Stimulated activated CD8-positive, alpha-beta memory T cell treated with anti-CD3 and anti-CD28 coated beads, Interleukin-4, amount 100 ng/mL, for 48 hours (primary cell): ENCODE data around the gene KATNBL1.

Experiments
- DNase-seq: peaks from one replicate; pipeline ENCODE4 v3.0.0-alpha.2; 2020

KATNBL1 gene, protein sequence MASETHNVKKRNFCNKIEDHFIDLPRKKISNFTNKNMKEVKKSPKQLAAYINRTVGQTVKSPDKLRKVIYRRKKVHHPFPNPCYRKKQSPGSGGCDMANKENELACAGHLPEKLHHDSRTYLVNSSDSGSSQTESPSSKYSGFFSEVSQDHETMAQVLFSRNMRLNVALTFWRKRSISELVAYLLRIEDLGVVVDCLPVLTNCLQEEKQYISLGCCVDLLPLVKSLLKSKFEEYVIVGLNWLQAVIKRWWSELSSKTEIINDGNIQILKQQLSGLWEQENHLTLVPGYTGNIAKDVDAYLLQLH

DNA sequence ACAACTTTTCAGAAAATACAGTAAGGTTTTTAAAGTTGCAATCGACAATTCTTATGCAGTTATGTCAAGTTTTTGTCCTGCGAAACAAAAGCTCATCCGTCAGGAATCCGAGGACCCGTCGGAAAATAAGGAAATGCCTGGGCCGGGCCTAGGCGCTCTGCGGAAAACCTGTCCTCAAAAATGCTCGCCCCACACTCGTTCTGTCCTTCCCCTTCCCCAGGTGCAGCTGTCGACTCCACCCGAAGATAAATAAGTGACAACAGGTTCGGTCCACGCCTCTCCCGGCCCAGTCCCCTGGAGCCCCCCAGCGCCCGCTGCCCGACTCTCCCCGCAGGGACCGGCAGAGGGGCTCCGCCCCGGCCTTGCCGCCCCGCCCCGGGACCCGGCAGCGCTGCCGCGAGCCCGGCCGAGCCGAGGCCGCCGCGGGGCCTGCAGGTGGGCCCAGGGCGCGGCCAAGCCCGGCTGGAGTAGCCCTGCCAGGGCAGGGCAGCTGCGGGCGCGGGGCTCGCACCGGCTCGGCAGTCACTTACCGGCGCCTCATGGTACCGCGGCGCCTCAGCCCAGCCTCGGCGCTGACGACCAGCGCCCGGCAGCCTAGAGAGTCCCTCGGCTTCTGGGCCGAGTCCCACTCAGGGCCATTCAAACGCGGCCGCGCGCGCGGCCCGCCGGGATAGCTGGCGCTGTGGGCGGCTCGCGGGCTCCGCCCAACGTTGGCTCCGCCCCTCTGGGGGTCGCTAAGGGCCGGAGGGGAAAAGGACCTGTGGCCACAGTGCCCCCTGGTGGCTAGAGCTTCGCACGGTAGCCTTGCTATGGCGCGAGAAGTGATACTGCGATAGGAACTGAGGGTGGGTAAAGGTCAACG lies at the start of gene KATNBL1:
Gene KATNBL1, minus strand, starts transcription at position 676 of the 862 bp plus-strand sequence. CDS start 46,420 bp downstream, outside the sequence.
- peak; percentile 100 for DNase-seq

DNA sequence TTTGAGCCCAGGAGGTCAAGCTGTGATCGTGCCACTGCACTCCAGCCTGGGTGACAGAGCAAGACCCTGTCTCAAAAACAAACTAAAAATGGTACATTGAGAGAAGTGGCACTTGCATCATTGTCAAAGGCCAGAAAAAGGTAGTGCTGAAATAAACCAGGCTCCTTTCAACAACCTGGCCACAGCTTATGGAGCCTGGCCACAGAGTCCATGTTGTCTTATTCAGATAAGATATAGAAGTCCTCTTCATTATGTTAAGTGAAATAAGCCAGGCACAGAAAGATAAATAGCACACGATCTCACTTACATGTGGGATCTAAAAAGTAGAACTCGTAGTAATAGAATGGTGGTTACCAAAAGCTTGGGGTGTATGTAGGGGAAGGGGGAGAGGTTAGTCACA lies 49.7 kb upstream of the KATNBL1 start:
- no peak for DNase-seq

DNA sequence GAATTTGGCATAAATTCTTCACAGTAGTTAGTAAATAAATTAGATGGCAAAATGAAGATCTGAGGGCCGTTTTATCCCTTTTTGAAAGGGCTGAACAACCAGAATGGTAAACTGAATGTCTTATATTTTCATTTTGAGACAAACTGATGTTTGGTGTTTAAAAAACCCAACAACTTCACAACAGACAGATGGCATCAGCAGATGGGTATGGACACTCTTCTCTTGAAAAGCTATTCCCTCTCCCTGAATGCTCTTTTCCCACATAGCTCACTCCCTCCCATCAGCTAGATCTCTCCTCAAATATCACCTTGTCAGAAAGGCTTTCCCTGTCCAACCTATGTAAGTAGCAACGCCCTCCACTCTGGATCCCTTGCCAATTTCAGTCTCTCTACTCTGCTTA lies 48.3 kb upstream of the KATNBL1 start:
- DNase-seq = no peak

DNA sequence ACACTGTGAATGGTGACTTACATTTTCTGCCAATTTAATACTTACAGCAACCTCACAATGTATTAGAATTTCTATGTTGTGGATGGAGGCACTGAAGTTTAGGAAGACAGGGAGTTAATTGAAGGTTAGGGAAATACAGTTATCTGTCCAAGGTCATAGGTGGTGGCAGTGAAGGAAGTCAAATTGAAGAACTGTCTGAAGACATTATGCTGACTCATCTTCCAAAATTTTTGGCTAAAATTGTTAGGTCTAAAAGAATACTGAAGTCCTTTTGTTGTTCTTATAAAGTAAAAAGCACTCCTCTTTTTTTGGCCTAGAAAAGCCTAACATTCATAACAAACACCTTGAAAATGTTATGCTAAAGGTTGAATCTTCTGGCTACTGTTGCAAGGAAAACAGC lies 42.6 kb upstream of the KATNBL1 start:
- DNase-seq = no peak

DNA sequence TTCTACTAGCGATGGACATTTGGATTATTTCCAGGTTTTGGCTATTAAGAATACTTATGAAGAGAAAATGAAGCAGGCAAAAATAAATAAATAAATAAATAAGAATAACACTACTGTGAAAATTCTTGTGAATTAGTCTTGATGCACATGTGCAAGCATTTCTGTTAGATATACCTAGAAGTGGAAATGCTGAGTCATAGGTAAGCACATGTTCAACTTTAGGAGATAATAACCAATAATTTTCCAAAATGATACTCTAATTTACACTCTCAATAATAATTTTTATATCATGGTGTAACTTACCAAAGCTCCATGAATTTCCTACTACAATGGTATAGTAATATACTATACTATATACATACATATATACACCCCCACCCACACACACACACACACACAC lies 38.3 kb upstream of the KATNBL1 start:
- no peak for DNase-seq

DNA sequence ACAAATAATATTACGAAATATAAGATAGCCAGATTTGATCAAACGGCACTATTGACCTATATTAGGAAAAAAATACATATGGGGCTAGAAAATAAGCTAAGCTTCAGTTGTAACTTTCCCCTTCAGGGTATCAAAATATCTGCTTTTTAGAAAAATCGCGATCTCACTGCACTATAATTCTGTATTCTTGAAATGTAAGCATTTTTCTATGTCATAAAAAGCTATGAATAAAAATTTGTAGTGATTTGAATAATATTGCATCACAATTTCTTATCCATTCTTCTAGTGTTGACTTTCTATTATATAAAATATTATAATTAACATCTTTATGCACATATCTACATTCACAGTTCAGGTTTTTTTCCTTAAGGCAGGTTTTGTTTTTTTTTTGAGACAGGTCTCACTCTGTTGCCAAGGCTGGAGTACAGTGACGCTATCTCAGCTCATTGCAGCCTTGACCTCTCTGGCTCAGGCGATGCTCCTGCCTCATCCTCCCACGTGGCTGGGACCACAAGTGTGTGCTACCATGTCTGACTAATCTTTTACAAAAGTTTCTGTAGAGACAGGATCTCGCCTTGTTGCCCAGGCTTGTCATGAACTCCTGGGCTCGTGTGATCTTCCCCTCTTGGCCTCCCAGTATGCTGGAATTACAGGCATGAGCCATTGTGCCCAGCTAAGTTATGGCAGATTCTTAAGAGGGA lies 36.5 kb upstream of the KATNBL1 start:
- DNase-seq = no peak

DNA sequence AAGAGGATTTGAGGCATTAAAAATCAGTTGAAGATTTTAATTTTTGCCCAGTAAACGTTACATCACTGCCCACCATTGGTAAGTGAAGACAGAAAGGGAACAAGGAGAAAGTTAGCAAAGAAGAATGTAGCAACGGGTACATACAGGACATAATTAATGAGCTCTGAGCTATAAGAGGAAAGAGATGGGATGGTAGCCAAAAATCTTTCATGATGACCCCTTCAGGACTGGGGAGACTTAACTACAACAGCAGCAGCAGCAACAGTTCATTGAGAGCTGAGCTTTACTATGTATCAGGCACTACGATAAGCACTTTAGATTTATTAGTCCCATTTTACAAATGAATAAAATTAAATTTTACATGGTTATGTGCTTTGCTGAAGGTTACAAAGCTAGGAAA lies 33.3 kb upstream of the KATNBL1 start:
- DNase-seq = no peak

DNA sequence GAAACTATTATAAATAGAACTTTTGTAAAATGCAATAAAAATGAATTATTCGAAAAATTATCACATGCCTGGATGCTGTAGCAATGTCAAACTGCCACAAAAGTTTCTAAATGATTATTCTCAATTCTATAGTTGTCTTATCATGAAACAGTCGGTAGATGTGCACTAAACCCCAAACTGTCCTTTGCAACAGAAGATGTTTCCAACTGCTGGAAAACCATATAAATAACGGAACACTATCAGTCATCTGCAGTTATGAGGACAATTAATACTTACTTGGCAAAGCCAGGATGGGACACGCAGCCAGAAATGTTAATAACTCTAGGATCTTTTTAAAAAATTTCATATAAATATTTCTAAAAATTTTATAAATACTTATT lies 32.4 kb upstream of the KATNBL1 start:
- DNase-seq = no peak

DNA sequence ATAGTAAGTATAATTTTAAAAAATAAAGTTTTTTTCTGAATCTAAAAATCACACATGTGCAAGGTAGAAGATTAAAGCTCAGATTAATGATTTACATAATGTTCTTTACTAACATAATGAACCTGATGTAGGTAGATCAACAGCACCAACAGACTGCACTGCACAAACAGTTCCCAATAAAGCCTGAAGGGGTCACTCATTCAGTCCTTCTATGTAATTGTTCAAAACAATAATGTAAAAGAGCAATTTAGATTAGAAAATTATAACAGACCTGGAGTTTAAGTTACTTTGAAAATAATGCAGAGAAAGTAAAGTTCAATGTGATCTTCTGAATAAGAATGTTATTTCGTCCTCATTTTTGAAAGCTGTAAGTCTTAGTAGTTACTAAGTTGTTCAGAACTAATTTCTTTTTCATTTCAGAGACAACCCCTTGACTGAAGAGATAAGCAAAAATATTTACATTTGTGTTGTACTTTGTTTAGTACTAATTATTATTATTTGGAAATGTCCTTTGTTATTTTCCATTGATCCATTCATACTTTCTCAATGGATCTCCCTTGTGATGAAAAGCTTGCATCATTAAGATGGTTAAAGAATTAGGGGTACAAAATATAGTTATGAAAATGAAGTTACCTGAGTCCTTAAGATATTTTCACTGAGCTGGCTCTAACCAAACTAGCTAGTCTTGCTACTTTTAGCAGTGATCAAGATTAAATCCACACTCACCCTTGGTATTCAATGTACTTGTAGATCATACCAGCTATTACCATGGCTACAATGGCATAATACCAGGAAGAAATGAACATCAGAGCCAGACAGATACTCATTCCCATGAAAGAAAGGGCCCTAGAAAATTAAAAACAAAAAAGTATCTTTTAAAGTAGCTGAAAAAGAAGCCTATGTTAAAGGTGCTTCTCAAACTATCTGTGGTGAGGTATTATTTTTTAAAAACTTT lies 31.8 kb upstream of the KATNBL1 start:
- no peak for DNase-seq

DNA sequence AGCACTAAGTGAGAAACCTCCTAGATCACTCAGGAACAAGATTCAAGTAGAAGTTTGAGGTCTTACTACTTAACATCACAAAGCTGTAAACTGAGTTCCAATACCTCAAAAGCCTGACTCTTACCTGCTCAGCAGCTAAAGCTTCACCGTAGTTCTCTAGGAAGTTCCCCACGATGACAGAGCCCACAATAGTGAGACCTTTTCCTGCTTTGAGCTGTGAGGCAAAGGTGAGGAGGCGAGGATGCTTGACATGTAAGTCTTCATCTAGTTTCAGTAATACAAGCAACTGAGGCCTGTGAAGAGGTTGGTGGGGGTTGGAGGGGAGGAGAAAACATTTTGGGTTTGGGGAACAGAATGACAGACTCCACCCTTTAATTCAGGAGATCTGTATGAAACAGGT lies 30.6 kb upstream of the KATNBL1 start:
- DNase-seq = no peak

DNA sequence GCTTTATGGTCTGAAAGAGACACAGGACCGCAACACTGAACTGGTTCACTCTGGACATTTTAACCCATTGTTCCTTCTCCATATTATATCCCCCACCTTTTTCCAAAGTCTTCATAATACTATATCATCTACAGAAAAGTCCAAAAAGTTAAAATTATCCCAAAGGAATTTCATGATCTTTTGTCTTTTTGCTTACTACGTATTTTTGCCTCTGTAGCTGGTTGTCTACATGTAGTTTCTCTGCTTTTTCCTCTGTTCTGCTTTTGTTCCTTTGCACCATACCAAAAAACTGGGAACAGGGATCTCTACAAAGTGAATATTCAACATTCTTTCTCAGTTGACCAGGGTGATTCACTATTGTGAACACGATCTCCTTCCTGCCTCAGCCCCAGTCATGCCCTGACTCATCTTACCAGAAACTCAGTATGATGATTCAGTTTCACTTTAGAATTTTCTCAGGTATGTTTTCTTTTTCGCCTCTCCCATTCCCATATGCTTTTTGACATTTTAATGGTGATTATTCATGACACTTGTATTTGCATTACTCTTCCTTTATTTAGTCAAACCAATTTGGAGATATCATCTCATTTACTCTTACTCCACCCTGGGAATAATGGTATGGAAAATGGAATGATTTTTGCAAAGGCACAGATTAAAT lies 29.4 kb upstream of the KATNBL1 start:
- DNase-seq = peak; percentile 43

DNA sequence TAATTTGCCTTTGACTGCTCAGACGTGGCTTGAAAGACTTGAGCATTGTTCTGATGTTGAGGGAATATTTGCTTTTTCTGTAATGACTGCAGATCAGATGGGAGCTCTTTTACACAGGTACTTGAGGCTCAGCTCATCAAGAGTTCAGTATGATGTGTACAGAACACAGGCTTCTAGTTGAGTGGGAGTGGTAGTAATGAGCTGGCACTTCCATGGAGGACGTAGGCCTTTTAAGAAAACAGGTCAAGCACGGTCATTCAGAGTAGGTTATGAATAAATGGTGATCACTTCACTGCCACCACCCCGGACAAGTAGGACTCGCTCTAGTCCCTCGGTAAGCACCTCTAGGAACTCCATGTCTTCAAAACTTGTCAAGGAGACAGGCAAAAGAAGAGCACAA lies 23.7 kb upstream of the KATNBL1 start:
- no peak for DNase-seq

DNA sequence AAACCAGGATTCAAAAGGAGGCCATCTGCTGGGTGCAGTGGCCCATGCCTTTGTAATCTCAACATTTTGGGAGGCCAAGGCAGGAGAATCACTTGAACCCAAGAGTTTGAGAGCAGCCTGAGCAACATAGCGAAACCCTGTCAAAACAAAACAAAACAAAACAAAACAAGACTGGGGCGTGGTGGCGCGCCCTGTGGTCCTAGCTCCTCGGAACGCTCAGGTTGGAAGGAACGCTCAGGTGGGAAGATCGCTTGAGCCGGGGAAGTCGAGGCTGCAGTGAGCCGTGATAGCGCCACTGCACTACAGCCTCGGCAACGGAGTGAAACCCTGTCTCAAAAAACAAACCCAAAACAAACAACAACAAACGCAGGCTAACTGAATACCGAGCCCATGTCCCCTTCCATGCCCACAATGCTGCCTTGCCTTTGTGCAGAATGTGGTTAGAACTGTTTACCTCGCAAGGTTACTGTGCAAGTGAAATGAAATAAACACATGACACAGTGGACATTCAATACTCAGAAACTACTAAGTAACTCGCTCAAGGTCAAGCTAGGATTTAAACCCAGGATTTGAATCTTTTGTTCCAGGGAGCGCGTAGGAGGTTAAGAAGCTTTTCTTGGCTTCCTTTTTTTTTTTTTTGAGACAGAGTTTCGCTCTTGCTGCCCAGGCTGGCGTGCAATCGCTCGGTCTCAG lies 14.2 kb upstream of the KATNBL1 start:
- no peak for DNase-seq

DNA sequence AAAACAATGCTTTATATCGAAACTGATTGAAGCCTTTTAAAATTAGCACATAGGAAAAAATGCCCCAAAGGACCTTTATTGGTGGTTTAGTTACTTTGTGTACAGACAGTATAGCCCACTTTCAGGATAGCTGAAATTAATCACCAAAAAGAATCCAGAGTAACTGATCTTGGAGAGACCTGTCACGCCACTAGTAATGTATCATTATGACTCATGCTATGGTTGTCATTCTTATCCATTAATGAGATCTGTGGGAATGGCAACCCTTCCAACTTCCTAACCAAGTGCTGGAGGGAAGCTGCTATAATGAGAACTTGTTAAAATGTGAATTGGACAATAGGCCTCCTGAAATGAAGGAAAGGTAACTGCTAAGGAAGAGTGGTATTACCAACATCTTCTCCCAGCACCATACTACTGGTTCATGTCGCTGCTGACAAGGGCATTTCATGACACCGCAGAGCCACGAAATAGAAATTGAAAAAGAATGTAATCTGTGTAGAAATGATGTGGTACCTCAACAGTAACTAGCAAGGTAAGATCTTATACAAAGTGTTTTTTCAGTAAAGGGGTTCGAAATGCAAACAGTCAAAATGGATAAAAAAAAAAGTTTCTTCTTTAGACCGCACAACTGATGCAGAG lies 7.8 kb upstream of the KATNBL1 start:
- DNase-seq = no peak

DNA sequence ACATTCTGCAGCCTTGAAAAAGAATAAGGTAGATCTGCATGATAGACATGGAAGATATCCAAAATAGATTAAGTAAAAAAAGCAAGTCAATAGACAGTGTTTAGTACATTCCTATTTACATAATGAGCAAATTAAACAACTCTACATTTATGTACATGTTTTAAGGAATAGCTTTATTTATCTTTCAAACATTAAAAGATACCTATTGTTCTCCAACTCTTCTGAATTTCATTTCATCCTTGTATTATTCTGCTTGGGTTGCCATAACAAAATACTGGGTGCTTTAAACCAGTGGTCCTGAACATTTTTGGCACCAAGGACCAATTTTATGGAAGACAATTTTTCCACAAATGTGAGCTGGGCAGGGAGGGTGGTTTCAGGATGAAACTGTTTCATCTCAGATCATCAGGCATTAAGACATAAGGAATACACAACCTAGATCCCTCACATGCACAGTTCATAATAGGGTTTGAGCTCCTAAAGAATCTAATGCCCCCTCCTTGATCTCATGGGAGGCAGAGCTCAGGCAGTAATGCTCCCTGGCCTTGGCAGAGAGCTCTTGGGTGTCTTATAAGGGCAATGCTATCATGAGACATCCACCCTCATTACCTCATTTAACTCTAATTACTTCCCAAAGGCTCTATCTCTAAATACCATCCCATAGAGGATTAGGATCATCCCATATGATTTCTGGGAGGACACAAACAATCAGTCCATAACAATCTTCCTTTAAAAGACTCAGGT lies 6.8 kb upstream of the KATNBL1 start:
- DNase-seq = no peak

DNA sequence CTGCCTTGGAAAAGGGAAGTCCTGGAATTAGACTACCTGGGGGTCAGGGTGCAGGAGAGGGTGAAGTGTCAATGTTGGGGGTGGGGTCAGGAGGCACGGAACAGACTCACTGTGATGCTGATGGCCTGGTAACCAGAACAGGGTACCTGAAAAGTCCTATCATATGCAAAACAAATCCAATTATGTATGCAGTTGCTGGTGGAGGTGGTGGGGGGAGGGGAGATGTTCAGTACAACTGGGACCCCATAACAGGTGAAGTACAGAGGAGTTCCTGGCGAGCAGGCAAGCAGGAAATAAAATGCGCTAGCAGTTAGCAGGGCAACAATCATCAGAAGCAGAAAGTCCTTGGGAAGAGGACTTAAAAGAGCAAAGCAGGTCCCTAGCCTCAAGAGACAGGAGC lies 4.2 kb upstream of the KATNBL1 start:
- DNase-seq = no peak

DNA sequence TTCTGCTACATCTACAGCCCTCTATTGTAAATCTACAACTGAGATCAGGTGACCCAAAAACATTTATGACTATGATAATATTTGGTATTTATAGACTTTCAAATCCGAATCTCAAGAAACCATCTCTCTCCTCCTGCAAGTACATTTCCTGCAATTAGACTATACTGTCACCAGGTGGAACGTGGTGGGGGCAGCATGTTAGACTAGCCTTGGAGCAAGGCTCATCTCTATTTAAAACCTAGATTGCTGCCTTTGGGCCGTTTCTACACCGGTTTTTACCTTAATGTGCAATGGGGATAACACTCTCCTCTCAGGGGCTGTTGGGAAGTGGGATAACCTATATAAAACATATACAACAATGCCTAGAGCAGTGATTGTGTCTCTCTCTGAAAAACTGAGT lies 3.8 kb upstream of the KATNBL1 start:
- no peak for DNase-seq

DNA sequence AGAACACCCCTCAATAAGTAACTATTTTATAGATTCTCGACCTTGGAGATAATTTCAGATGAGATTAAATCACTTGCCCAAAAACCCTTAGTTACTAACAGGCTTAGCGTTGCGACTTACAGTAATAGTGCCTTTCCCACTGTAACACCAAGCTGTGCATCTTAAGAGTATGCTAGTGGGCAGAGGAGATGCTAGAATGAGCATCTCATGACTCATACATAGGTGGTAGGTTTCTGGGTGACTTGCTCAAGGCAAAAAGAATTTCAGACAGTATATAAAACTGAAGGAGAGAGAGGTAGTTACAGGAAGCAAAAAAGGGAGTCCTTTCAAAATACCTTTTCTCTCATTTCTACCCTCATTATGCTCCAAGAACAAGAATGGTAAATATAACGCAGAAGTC lies 3.9 kb downstream of the KATNBL1 start:
- DNase-seq = no peak

DNA sequence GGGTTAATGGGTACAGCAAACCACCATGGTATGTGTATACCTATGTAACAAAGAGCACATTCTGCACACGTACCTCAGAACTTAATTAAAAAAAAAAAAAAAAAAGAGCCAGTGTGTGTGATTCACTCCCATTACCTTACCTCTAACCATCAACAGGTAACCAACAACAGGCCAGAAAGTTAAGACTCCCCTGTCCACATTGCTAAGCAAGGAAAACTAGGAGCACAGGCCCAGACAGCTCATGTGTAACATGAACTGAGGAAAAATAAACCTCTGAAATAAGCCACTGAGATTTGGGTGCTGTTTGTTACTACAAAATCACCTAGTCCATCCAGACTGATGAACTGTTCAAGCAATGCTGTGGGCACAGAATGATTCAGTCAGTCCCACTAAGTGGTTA lies 6.0 kb downstream of the KATNBL1 start:
- no peak for DNase-seq

DNA sequence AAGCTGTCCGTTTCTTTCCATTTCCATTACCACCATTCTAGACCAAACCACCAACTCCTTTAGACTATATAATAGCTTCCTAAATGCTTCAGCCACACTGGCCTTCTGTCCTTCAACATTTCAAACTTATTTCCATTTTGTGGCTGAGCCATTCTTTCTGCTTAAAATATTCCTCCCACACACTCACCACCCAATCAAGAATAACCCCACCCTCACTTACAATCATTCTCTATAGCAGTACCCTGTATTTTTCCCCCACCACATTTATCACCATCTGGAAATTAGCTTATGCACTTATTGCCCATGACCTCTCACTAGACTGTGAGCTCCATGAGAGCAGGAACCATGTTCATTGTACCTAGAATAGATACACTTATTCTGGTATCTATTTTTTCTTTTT lies 6.6 kb downstream of the KATNBL1 start:
- DNase-seq = no peak
